K562 (cell line): Measurements from ENCODE around the gene HK2.

Experiments used
- ARNT ChIP-seq, 2 experiments: fragments of 450-650 bp; IDR thresholded peaks; 2 replicates each; pipeline ENCODE4 v1.6.1; 2016; ENCODE audit warnings: mild to moderate bottlenecking in 1 of 2
- CEBPB ChIP-seq: fragments of 450-650 bp; IDR thresholded peaks from 2 replicates; pipeline ENCODE4 v1.6.1; 2016; ENCODE audit warnings: missing genetic modification characterization, missing compliant biosample characterization
- E2F4 ChIP-seq: sonication (generic); formaldehyde crosslinking; IDR thresholded peaks from 2 replicates; pipeline ENCODE4 v1.8.0; 2022; ENCODE audit warnings: mild to moderate bottlenecking, low read depth, missing genetic modification reagents
- EP300 ChIP-seq: IDR thresholded peaks from 2 replicates; pipeline ENCODE4 v1.6.1; 2012; ENCODE audit warnings: low read length, improper control_type of control experiment
- ESRRA ChIP-seq: fragments of 450-650 bp; IDR thresholded peaks from 2 replicates; pipeline ENCODE4 v1.6.1; 2014; ENCODE audit warnings: low read depth, mild to moderate bottlenecking, moderate library complexity, borderline replicate concordance
- JUNB ChIP-seq: fragments of 450-650 bp; formaldehyde crosslinking; conservative IDR thresholded peaks from 2 replicates; pipeline ENCODE4 v1.4.0; 2020; ENCODE audit warnings: mild to moderate bottlenecking
- MYBL2 ChIP-seq, 2 experiments: fragments of 450-650 bp in 1 of 2; sonication (generic) in 1 of 2; formaldehyde crosslinking in 1 of 2; IDR thresholded peaks; 2 replicates each; pipeline versions ENCODE4 v1.6.1 to v1.8.1; 2017 to 2022; ENCODE audit warnings: borderline replicate concordance in 1 of 2, inconsistent platforms in 1 of 2, low read depth in 1 of 2, mild to moderate bottlenecking in 1 of 2, missing genetic modification reagents in 1 of 2, moderate library complexity in 1 of 2
- POLR2A ChIP-seq: fragments of 450-650 bp; conservative IDR thresholded peaks from 2 replicates; pipeline ENCODE4 v1.6.1; 2016
- RNF2 ChIP-seq: sonication (generic); IDR thresholded peaks from 2 replicates; pipeline ENCODE4 v1.6.1; 2016
- SIN3A ChIP-seq, 2 experiments: fragments of 150-350 bp in 1 of 2; IDR thresholded peaks; 2 replicates each; pipeline ENCODE4 v1.6.1; 2011 to 2016; ENCODE audit warnings: borderline replicate concordance in 2 of 2, low read depth in 2 of 2, low read length in 2 of 2, mild to moderate bottlenecking in 2 of 2, moderate library complexity in 2 of 2; ENCODE audit not compliant: control insufficient read depth in 1 of 2
- TAL1 ChIP-seq: fragments of 450-650 bp; IDR thresholded peaks from 2 replicates; pipeline ENCODE4 v1.6.1; 2016; ENCODE audit warnings: mild to moderate bottlenecking
- ZZZ3 ChIP-seq: fragments of 450-650 bp; IDR thresholded peaks from 2 replicates; pipeline ENCODE4 v1.6.1; 2016; ENCODE audit warnings: antibody characterized with exemption, mild to moderate bottlenecking, moderate library complexity
- TF ChIP-seq, protein P1 (sequence below): sonication (generic); formaldehyde crosslinking; IDR thresholded peaks from 2 replicates; pipeline ENCODE4 v1.8.1; 2023; ENCODE audit warnings: mild to moderate bottlenecking, missing genetic modification reagents, moderate library complexity

DNA sequence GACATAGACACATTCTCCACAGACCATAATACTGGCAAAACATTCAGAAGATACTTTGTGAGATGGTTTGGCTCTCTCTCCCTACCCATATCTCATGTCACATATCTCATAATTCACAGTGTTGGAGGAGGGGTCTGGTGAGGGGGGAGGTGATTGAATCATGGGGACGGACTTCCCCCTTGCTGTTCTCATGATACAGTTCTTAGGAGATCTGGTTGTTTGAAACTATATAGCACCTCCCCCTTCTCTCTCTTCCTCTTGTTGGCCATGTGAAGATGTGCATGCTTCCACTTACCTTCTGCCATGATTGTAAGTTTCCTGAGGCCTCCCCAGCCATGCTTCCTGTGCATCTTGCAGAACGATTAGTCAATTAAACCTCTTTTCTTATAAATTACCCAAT is 61.1 kb downstream of the HK2 start:
- TF ChIP-seq, protein P1, sequence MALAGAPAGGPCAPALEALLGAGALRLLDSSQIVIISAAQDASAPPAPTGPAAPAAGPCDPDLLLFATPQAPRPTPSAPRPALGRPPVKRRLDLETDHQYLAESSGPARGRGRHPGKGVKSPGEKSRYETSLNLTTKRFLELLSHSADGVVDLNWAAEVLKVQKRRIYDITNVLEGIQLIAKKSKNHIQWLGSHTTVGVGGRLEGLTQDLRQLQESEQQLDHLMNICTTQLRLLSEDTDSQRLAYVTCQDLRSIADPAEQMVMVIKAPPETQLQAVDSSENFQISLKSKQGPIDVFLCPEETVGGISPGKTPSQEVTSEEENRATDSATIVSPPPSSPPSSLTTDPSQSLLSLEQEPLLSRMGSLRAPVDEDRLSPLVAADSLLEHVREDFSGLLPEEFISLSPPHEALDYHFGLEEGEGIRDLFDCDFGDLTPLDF (CRISPR knock-in tag) = no peak
- TF ChIP-seq CEBPB (tag) (no peak), EP300 (no peak), POLR2A (no peak), ESRRA (no peak), RNF2 (no peak), SIN3A (IDR thresholded peaks at IDR 0.05; ENCODE audit: borderline replicate concordance in 2 of 2, control insufficient read depth in 1 of 2, low read depth in 2 of 2, low read length in 2 of 2) (no peak), JUNB (CRISPR knock-in tag) (no peak), TAL1 (no peak), MYBL2 (IDR thresholded peaks at IDR 0.05; ENCODE audit: low read depth) (no peak), MYBL2 (CRISPR knock-in tag; IDR thresholded peaks at IDR 0.05; ENCODE audit: borderline replicate concordance) (no peak), ARNT (IDR thresholded peaks at IDR 0.05) (no peak), ZZZ3 (no peak), E2F4 (CRISPR knock-in tag) (no peak)
